Melanocyte of skin (primary cell): Measurements from ENCODE around the gene VAT1L. TPM values are rescaled to one million over a fixed set of nuclear protein-coding genes. Genes with fewer than 3 reads are reported as not detected.

ENCODE experiments used
- total RNA-seq, 2 donors: library from RNA; depleted of rRNA; stranded (reverse); fragments of >200 nt; gene quantifications; 2 replicates each; pipeline ENCODE4 v1.2.3, GENCODE V29; 2012

VAT1L gene, protein sequence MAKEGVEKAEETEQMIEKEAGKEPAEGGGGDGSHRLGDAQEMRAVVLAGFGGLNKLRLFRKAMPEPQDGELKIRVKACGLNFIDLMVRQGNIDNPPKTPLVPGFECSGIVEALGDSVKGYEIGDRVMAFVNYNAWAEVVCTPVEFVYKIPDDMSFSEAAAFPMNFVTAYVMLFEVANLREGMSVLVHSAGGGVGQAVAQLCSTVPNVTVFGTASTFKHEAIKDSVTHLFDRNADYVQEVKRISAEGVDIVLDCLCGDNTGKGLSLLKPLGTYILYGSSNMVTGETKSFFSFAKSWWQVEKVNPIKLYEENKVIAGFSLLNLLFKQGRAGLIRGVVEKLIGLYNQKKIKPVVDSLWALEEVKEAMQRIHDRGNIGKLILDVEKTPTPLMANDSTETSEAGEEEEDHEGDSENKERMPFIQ
- under 1 TPM in 1 of 2 donors, not detected in 1; under 0.01 TPM for total RNA-seq

DNA sequence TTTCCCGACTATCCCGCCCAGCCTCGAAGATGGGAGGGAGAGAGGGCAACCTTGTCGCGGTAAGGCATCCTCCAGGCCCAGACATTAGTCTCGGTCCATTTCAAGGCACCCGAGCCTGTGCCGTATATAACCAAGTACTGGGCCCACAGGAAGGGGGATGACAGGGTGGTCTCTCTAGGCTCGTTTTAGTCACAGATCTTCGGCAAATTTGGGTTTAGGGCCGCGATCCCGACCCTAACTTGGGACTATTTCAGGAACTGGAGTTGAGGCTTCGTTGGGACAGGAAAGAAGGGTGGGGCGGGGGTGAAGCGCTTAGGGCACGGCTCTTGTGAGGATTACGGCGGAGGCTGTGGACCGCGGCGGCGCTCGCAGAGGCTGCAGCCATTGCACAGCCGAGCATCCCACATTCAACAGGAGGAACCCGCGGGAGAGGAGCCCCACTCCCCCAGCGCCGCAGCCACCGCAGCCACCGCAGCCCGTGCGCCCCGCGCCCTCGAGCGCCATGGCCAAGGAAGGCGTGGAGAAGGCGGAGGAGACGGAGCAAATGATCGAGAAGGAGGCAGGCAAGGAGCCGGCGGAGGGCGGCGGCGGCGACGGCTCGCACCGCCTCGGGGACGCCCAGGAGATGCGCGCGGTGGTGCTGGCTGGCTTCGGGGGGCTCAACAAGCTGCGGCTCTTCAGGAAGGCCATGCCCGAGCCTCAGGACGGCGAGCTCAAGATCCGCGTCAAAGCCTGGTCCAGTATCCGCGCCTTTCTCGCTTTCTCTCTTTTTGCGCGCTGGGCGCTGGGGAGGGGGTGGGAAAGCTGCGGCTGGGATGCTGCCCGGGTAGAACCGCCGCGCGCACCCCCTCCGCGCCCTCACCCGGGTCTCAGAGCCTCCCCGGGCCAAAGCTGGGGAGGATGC, at the start of gene VAT1L:
VAT1L (plus strand) TSS at position 384 of the 904 bp plus-strand sequence; CDS start at position 503, 119 bp downstream.

DNA sequence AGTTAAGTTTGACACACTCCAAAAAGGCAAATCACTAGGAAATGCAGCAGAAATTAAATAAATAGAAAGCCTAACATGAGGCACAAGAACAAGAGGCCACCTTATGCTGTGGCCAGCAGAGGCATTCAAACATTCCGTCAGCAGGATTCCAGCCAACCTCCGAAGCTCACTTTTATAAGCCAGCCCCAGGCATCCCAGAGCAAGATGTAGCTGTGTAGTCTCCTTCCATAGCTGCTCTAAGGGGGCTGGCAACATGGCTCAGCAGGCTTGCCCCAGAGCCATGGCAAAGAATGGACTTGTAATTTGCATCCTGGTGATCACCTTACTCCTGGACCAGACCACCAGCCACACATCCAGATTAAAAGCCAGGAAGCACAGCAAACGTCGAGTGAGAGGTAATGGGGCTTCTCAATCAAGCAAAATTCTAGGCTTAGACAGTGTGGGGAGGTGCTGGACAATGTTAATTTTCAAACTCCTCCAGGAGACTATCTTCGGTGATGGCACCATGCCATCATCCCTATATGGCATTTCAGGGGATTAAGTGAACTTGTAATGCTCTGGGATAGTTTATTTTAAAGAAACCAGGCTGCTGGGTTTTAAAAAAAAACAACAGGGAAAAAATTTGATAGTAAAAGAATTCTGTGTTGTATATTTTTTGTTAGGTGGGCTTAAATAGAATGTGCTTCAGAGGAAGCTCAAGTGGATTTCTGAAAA, 234.1 kb downstream of the VAT1L start, which contains the start of gene CLEC3A:
CLEC3A (plus strand) TSS at position 202 of the 714 bp plus-strand sequence; CDS start at position 281, 79 bp downstream.

Other genes starting within 250 kb of the VAT1L start
- 1 to 10 TPM; 3.8 to 4.3 TPM for gene NUDT7, start 66.0 kb upstream of the VAT1L start, total RNA-seq
- gene CLEC3A, start 234.0 kb downstream of the VAT1L start, total RNA-seq: not detected